Esophagus muscularis mucosa (tissue), 3 donors: ENCODE measurements around the gene MPP1.

Experiments
- POLR2A ChIP-seq: fragments of 450-650 bp; IDR thresholded peaks from one replicate; pipeline ENCODE4 v1.6.1; 2017; ENCODE audit warnings: antibody characterized with exemption, moderate library complexity, mild to moderate bottlenecking, low read depth
- POLR2AphosphoS5 ChIP-seq, 2 donors: sonication (generic); formaldehyde crosslinking; IDR thresholded peaks; one replicate each; pipeline ENCODE4 v1.6.1; 2017; ENCODE audit warnings: antibody characterized with exemption in 2 of 2
- TF ChIP-seq, protein P1 (sequence below), 3 experiments: fragments of 200-600 bp in 2 of 3; fragments of 450-650 bp in 1 of 3; sonication (generic) in 2 of 3; IDR thresholded peaks; one replicate each; pipeline ENCODE4 v1.5.1; 2017 to 2019; ENCODE audit warnings: antibody characterized with exemption in 3 of 3, mild to moderate bottlenecking in 2 of 3, moderate library complexity in 1 of 3

- TF ChIP-seq, protein P1, sequence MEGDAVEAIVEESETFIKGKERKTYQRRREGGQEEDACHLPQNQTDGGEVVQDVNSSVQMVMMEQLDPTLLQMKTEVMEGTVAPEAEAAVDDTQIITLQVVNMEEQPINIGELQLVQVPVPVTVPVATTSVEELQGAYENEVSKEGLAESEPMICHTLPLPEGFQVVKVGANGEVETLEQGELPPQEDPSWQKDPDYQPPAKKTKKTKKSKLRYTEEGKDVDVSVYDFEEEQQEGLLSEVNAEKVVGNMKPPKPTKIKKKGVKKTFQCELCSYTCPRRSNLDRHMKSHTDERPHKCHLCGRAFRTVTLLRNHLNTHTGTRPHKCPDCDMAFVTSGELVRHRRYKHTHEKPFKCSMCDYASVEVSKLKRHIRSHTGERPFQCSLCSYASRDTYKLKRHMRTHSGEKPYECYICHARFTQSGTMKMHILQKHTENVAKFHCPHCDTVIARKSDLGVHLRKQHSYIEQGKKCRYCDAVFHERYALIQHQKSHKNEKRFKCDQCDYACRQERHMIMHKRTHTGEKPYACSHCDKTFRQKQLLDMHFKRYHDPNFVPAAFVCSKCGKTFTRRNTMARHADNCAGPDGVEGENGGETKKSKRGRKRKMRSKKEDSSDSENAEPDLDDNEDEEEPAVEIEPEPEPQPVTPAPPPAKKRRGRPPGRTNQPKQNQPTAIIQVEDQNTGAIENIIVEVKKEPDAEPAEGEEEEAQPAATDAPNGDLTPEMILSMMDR (IDR thresholded peaks at IDR 0.05) = no peak
- TF ChIP-seq POLR2AphosphoS5 (IDR thresholded peaks at IDR 0.05) (no peak), POLR2A (no peak)
Observed at GRCh38 chrX:154806837-154807501, 1.7 kb upstream of the MPP1 start.
